Thyroid gland (tissue), 4 donors: Measurements from ENCODE around the gene LDLRAD4. TPM values are rescaled to one million over a fixed set of nuclear protein-coding genes. Genes with fewer than 3 reads are reported as not detected.
A peak's percentile ranks its signal among the peaks of the same experiment; 100 is the strongest.

ENCODE experiments used
- DNase-seq, 2 donors: peaks; one replicate each; pipeline ENCODE4 v3.0.0-alpha.2; 2019
- H3K27ac ChIP-seq, 3 donors: fragments of 200-600 bp; sonication (generic); 1 replicate in 2 of 3; 2 replicates in 1 of 3; pipeline ENCODE4 v1.5.1; 2016 to 2019; ENCODE audit warnings: mild to moderate bottlenecking in 1 of 3, moderate library complexity in 1 of 3
- H3K27me3 ChIP-seq: fragments of 200-600 bp; sonication (generic); one replicate; pipeline ENCODE4 v1.5.1; 2019
- H3K36me3 ChIP-seq, 2 donors: fragments of 200-600 bp; sonication (generic); one replicate each; pipeline ENCODE4 v1.5.1; 2016 to 2019
- H3K4me1 ChIP-seq, 2 donors: fragments of 200-600 bp; sonication (generic); one replicate each; pipeline ENCODE4 v1.5.1; 2017 to 2019
- H3K4me3 ChIP-seq, 3 donors: fragments of 200-600 bp; sonication (generic); replicated peaks in 1 of 3; 1 replicate in 2 of 3; 2 replicates in 1 of 3; pipeline ENCODE4 v1.5.1; 2016; ENCODE audit warnings: mild to moderate bottlenecking in 1 of 3
- H3K9me3 ChIP-seq: fragments of 200-600 bp; sonication (generic); one replicate; pipeline ENCODE4 v1.5.1; 2017
- CTCF ChIP-seq, 6 experiments: fragments of 200-600 bp in 3 of 6; fragments of 450-650 bp in 3 of 6; sonication (generic) in 3 of 6; IDR thresholded peaks; one replicate each; pipeline ENCODE4 v1.5.1; 2016 to 2019; ENCODE audit warnings: antibody characterized with exemption in 6 of 6, mild to moderate bottlenecking in 2 of 6, inconsistent platforms in 1 of 6, moderate library complexity in 1 of 6
- POLR2A ChIP-seq, 2 donors: fragments of 450-650 bp; IDR thresholded peaks; one replicate each; pipeline ENCODE4 v1.6.1; 2017; ENCODE audit warnings: antibody characterized with exemption in 2 of 2, mild to moderate bottlenecking in 2 of 2, moderate library complexity in 1 of 2
- WGBS, 2 donors: methylation state at CpG; one replicate each; pipeline ENCODE4 v1.1.5; 2017; 5-methylcytosine and 5-hydroxymethylcytosine counted together
- intact Hi-C: fragments of 100-400 bp; cut with DNase I; formaldehyde crosslinking; loops from one replicate; pipeline ENCODE4 v1.15.1; 2023
- total RNA-seq, 4 donors: library from RNA; depleted of rRNA; stranded (reverse); fragments of >200 nt; gene quantifications; one replicate each; pipeline ENCODE4 v1.2.3, GENCODE V29; 2016

Gene LDLRAD4
- total RNA-seq, 4 donors from 2014 or later, result 23.7 to 35.7 (median 29.7) TPM

GRCh38 chr18:13264091-13265007 is 45.8 kb downstream of the LDLRAD4 start:
- H3K9me3 ChIP-seq, result no peaks in the 10 kb centered on the region
- no peak overlapping the region for H3K27ac ChIP-seq
- no peaks in the 10 kb centered on the region for H3K27me3 ChIP-seq
- H3K4me1 ChIP-seq, result peaks cover 47 to 80% of the 10 kb centered on the region in 2 donors
- WGBS, 2 donors, result 80 to 85% methylated on average over 19 of the region's 19 CpGs
- no peak overlapping the region for H3K4me3 ChIP-seq
- H3K36me3 ChIP-seq, result no peaks in the 10 kb centered on the region
- no peak for TF ChIP-seq POLR2A (IDR thresholded peaks at IDR 0.05)
- no peak for TF ChIP-seq CTCF (IDR thresholded peaks at IDR 0.05)
- DNase-seq, result no peak
- intact Hi-C loops, result no loop called here

- DNase-seq, result no peak
- H3K4me1 ChIP-seq, result peaks cover 44 to 79% of the 10 kb centered on the region in 2 donors
- no peak overlapping the region for H3K27ac ChIP-seq
- H3K4me3 ChIP-seq, result no peak overlapping the region
- 94% methylated on average over 17 of the region's 17 CpGs for WGBS, 2 donors
- H3K27me3 ChIP-seq, result no peaks in the 10 kb centered on the region
- TF ChIP-seq POLR2A (IDR thresholded peaks at IDR 0.05) (no peak), CTCF (IDR thresholded peaks at IDR 0.05) (no peak)
- H3K36me3 ChIP-seq, result no peaks in the 10 kb centered on the region
- no peaks in the 10 kb centered on the region for H3K9me3 ChIP-seq
- intact Hi-C loops, result no loop called here
Measured at GRCh38 chr18:13265008-13265910, 46.7 kb downstream of the LDLRAD4 start.

- 85 to 90% methylated on average over 9 of the region's 9 CpGs for WGBS, 2 donors
- H3K27ac ChIP-seq, result no peak overlapping the region
- intact Hi-C loops, result no loop called here
- no peaks in the 10 kb centered on the region for H3K36me3 ChIP-seq
- no peaks in the 10 kb centered on the region for H3K27me3 ChIP-seq
- no peak overlapping the region for H3K4me3 ChIP-seq
- no peaks in the 10 kb centered on the region for H3K9me3 ChIP-seq
- no peak for TF ChIP-seq CTCF (IDR thresholded peaks at IDR 0.05)
- TF ChIP-seq POLR2A (IDR thresholded peaks at IDR 0.05), result no peak
- DNase-seq, result no peak
- peaks cover 38 to 73% of the 10 kb centered on the region in 2 donors for H3K4me1 ChIP-seq
Measured at GRCh38 chr18:13265911-13266217, 47.3 kb downstream of the LDLRAD4 start.

- no peak for TF ChIP-seq CTCF (IDR thresholded peaks at IDR 0.05)
- TF ChIP-seq POLR2A (IDR thresholded peaks at IDR 0.05), result no peak
- WGBS, 2 donors, result 65 to 79% methylated on average over 20 to 23 of the region's 23 CpGs
- peaks cover 34 to 67% of the 10 kb centered on the region in 2 donors for H3K4me1 ChIP-seq
- DNase-seq, result peak in 1 of 2 donors; percentile 12
- no peak overlapping the region for H3K4me3 ChIP-seq
- H3K9me3 ChIP-seq, result no peaks in the 10 kb centered on the region
- no peaks in the 10 kb centered on the region for H3K36me3 ChIP-seq
- peak overlapping the region in 1 of 3 donors; percentile 25 for H3K27ac ChIP-seq
- intact Hi-C loops, result no loop called here
- H3K27me3 ChIP-seq, result no peaks in the 10 kb centered on the region
Measured at GRCh38 chr18:13266218-13267100, 47.9 kb downstream of the LDLRAD4 start.
